HG03432 (cell line): ENCODE data around the gene TTLL5.

Experiments
- ATAC-seq: cut with Tn5 transposase; IDR thresholded peaks from one replicate; pipeline ENCODE4 v1.9.1; 2021; ENCODE audit warnings: mild to moderate bottlenecking, moderate library complexity; ENCODE audit not compliant: unreplicated experiment

Gene TTLL5

DNA sequence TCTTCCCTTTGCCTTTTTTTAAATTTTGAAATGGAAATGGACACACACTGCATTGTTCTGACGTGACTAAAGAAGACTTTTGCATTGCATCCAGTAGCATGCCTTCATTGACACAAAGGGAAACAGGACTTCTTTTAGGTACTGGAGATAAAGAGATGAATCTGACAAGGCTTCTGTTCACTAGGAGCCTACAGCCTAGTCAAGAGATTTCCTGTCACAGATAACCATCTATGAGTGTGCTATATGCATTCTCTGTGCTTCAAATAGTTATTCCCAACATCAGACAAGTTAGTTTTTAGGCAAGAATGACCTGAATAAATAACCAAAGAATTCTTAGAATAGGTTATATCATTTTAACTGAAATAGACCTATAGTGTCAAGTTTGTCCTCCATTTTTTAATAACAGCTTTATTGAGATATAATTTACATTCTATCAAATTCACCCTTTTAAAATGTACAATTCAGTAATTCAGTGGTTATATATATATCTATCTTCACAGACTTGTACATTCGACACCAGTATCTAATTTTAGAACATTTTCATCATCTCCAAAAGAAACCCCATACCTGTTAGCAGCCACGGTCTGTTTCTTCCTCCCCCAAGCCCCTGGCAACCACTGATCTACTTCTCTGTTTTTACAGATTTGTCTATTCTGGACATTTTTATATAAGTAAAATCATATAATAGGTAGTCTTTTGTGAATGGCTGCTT is 122.7 kb downstream of the TTLL5 start:
- ATAC-seq, result no peak

DNA sequence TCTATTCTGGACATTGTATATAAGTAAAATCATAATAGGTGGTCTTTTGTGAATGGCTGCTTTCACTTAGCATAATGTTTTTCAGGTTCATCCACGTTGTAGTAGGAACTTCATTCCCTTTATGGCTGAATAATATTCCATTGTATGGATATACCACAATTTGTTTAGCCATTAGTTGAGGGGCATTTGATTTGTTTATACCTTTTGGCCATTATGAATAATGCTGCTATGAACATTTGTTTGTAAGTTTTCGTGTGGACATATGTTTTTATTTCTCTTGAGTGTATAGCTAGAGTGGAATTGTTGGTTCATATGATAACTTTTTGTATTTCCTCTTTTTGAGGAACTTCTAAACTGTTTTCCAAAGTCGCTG is 123.3 kb downstream of the TTLL5 start:
- ATAC-seq, result no peak

GRCh38 chr14:75793806-75794205 is 132.8 kb downstream of the TTLL5 start:
- ATAC-seq, result no peak

- no peak for ATAC-seq
Measured at GRCh38 chr14:75794615-75795038, 133.6 kb downstream of the TTLL5 start.

DNA sequence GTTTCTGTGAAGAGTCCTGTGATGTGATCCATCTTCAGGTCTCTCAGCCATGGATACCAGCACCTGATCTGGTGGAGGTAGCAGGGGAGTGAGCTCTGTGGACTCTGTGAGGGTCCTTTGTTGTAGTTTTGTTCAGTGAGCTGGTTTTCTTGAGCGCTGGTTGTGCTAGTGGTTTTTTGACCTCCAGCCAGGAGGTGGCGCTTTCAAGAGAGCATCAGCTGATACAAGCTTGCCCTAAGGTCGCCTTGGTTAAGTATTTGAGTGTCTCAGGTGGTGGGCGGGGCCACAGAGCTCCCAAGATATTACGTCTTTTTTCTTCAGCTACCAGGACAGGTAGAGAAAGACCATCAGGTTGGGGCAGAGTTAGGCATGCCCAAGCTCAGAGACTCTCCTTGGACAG is 139.7 kb downstream of the TTLL5 start:
- no peak for ATAC-seq

- no peak for ATAC-seq
Measured at GRCh38 chr14:75802486-75802885, 141.4 kb downstream of the TTLL5 start.

DNA sequence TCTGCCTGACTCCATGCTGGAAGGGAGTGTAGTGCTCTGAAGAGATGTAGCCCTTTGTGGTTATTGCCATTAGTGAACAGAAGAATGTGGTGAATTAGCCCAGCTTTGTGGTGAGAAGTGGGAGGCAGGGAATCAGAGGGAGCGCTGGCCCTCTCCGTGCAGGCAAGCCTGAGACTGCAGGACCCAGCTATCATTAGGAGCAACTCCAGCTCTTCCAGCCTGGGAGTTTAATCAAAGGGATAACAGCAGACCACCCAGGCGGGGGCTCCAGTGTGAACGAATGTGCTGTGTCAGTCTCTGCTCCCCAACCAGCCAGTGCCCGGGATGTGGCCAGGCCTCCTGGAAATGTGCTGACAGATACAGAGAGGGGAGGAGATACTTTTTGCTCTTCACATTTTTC is 142.7 kb downstream of the TTLL5 start:
- no peak for ATAC-seq

DNA sequence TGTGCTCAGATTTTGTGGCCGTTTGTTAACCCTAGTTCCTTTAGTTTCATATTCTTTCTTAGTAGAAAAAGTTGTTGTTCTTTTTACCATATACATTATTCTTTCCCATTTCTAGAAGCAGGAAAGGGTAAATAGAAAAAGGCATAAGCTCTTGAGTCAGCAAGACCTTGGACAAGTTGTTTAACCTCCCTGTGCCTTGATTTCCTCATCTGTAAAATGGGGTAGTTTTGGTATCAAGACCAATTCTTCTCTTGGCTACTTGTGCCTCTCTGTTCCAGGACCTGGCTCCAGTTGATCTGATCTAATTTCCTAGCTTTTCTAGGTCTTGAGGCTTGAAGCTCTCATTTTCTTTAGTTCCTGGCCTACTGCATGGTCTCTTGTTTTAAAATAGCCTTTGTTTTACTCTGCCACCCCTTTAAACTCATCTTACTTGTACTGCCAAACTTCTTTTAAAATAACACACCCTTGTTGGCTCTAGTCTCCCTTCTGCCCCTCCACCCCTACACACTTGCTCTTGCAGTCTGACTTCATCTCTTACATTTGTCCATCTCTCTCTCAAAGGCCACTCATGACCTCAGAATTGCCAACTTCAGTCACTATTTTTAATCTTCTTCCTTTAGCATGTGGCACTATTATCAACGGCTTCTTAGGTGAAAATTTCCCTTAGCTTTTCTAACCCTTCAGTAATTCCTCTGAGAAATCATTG is 143.7 kb downstream of the TTLL5 start:
- no peak for ATAC-seq

GRCh38 chr14:75805646-75806045 is 144.6 kb downstream of the TTLL5 start:
- no peak for ATAC-seq

- ATAC-seq, result no peak
Measured at GRCh38 chr14:75806352-75806832, 145.3 kb downstream of the TTLL5 start.

DNA sequence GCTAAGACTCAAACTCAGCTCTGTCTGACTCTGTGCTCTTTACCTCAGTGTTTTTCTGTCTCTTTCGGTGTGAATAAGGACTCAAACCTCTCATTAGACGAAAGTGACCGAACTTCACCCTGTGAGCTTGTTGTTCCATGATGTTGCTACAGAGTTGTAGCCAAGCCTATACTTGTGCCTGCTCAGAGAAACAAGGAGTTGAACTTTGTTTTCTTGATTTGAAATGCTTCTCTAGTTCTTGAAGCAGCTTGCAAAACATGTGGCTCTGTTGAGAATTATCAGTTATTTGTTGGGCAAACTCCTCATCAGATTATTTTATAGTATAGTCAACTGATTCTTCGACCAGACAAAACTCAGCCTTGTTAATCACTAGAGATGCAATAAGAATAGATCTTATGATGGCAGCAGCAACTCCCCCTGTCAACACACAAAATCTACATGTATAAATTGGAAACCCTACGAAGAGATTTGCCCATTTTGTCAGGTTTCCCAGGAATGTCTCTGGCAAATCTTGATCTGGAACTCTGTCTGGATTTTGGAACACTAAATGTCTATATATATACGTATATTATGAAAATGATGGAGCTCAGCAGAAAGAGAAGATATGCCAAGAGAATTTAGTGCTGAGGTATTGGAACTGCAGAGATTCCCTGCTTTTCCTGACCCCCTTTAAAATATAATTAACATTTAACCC is 146.8 kb downstream of the TTLL5 start:
- ATAC-seq, result no peak

DNA sequence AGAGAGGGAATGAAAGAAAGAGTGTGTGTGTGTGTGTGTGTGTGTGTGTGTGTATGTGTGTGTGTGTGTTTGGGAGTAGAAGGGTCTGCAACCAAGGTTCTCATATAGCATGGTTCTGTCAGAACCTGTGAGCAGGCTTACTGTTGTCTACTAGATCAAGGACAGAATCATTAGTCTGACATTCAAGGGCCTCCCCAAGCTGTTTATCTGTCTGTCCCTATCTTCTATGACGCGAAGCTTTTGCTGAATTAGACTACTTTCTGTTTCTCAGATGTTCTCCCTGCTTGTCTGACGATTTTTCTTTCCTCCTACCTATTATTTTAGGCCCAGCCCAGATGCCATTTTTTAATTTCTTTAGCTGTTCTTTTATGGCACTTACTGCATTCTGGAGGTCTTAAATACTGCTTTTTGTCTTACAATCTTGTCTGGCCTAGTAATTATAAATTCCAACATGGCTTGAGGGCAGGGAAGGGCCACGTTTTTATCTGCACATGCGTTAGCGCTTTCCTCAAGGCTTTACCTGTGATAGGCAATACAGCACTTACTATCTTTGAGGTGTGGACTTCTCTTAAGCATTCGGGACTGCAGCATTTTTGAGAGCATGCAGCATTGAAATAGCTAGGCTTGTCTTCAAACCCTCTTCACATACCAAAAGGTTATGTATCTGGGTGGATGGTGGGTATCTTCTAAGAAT is 150.2 kb downstream of the TTLL5 start:
- no peak for ATAC-seq

- ATAC-seq, result no peak
Measured at GRCh38 chr14:75811872-75812499, 150.9 kb downstream of the TTLL5 start.

DNA sequence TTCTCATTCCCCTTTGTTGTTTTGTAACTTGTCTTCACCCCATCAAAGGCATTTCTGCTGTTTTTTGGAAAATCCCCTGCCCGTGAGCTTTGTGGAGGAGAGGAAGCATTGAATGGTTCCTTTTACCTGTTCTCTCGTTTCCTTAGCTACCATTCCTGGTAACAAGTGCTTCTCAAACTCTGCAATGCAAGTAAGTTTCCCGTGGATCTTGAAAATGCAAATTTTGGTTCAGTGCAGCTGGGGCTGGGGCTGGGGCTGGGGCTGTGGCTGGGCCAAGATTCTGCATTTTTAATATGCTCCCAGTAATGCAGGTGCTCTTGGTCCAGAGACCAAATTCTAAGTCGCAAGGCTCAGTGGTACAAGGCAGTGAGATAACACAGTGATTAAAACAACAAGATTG is 151.6 kb downstream of the TTLL5 start:
- no peak for ATAC-seq

DNA sequence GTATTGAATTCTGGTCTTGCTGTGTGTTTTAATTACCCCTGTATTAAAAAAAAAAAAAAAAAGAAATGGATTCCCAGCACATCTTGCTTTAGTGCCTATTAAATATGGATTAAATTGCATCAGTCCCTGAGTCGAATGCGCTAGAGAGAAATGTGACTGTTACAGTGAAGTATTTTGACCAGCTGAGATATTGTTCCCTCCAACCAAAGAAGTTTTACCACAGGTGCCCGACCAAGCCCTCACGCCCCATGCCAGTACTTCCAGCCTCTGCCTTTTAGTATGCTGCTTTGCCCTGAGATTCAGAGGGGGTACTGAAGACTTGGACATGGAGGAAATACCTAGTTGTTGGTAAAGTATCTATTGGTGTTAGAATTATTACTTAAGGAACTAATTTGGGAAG is 159.7 kb downstream of the TTLL5 start:
- ATAC-seq, result no peak

GRCh38 chr14:75821831-75822521 is 160.9 kb downstream of the TTLL5 start:
- ATAC-seq, result no peak

DNA sequence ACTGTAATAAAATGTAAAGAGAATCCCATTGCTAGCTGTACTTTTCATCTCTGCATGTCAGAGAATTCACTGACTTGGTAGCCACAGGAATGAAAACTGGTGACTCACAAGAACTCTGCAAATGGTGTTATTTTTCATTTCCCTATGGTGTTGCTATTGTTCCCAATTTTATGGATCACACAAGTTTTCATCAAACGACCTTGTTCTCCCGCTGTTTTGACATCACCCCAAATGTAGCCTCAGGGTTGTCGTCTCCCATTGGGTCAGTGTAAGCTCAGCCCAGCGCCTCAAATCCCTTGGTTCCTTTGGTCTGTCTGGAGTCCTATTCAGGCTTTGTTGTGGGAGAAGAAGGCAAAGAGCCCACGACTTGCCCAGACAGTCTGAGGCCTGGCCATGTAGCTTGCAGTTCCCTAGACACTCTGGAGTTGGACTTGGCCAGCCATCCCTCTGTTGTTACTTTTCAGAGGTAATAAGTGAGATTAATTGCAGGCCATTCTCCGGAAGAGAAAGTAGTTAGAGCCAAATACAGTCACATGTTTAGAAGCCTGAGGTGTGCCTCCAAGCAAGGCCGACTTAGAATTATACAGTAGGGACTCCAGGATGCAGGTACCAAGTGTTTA is 161.6 kb downstream of the TTLL5 start:
- ATAC-seq, result no peak

DNA sequence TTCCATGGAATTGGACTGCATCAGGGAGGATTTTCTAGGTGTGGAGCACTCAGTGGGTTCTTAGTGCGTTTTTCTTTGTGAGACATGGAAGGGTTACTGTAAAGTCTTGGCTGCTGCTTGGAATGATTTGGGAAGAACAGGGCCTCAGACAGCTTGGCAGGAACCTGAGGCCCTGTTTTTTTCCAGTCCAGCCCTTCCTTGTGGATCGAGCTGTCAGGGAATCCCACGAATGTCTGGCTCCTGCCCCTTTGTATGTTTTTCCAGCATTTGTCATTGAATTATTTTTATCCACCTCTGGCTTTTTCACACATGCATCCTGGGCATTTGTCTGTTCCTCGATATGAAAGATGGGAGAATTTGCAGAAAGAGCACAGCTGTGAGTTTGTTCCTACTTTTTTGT is 162.3 kb downstream of the TTLL5 start:
- no peak for ATAC-seq

GRCh38 chr14:75824318-75824717 is 163.3 kb downstream of the TTLL5 start:
- no peak for ATAC-seq

DNA sequence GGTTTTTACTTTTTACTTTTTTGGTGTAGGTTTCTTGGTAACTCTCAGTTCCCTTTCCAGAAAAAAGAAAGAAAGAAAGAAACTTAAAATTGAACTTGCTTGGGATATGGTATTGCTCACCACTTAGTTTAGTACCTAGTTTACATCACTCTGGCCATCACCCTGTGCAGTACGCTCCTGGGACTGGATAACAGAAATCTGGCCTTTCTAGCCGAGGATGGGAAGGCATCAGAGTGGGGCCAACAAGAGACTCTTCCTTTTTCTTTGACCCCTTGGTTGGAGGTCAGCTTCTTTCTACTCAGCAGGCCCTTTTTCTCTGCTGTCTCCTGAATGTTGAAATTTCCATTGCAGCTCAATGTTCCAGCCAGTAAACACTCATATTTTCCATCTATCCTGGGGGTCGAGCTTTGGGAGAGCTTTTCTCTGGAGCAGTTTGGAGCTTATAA is 164.1 kb downstream of the TTLL5 start:
- ATAC-seq, result no peak
